Endodermal cell (in vitro differentiated cells): ENCODE measurements around the gene TUBB. TPM values are rescaled to one million over a fixed set of nuclear protein-coding genes. Genes with fewer than 3 reads are reported as not detected.

ENCODE experiments used
- DNase-seq: peaks from one replicate; pipeline ENCODE4 v3.0.0-alpha.2; 2017
- H3K27ac ChIP-seq: 2 replicates; pipeline ENCODE4 v1.5.1; 2013; ENCODE audit warnings: mild to moderate bottlenecking, low read depth, low read length, moderate library complexity
- H3K27me3 ChIP-seq: 2 replicates; pipeline ENCODE4 v1.6.1; 2013; ENCODE audit warnings: mild to moderate bottlenecking, low read length, moderate library complexity; ENCODE audit not compliant: insufficient read depth, control insufficient read depth, poor library complexity, severe bottlenecking
- H3K36me3 ChIP-seq: 2 replicates; pipeline ENCODE4 v1.7.0; 2013; ENCODE audit warnings: mild to moderate bottlenecking, low read length, moderate library complexity; ENCODE audit not compliant: control insufficient read depth, insufficient read depth
- H3K4me1 ChIP-seq: one replicate; pipeline ENCODE4 v1.7.0; 2013; ENCODE audit warnings: low read length; ENCODE audit not compliant: control insufficient read depth, insufficient read depth
- H3K4me3 ChIP-seq: 2 replicates; pipeline ENCODE4 v1.5.1; 2013; ENCODE audit warnings: mild to moderate bottlenecking, low read length, moderate library complexity
- H3K9ac ChIP-seq: 2 replicates; pipeline ENCODE4 v1.6.1; 2013; ENCODE audit warnings: mild to moderate bottlenecking, low read length, moderate library complexity; ENCODE audit not compliant: poor library complexity, severe bottlenecking; ENCODE audit errors: extremely low read depth
- H3K9me3 ChIP-seq: 2 replicates; pipeline ENCODE4 v1.6.1; 2013; ENCODE audit warnings: mild to moderate bottlenecking, low read length, moderate library complexity; ENCODE audit not compliant: control insufficient read depth
- H3K27ac Mint-ChIP-seq: 2 replicates; pipeline ENCODE4 v1.8.0; 2020; ENCODE audit warnings: mixed read lengths
- H3K27me3 Mint-ChIP-seq: 2 replicates; pipeline ENCODE4 v1.8.0; 2021; ENCODE audit warnings: mild to moderate bottlenecking, mixed read lengths; ENCODE audit not compliant: insufficient read depth
- H3K36me3 Mint-ChIP-seq: 2 replicates; pipeline ENCODE4 v1.8.0; 2020; ENCODE audit warnings: low read depth, mixed read lengths
- H3K4me1 Mint-ChIP-seq: 2 replicates; pipeline ENCODE4 v1.8.0; 2020; ENCODE audit warnings: mixed read lengths
- H3K4me3 Mint-ChIP-seq: 2 replicates; pipeline ENCODE4 v1.8.0; 2020; ENCODE audit warnings: mild to moderate bottlenecking, moderate library complexity, mixed read lengths
- H3K9me3 Mint-ChIP-seq: 2 replicates; pipeline ENCODE4 v1.8.0; 2020; ENCODE audit warnings: mild to moderate bottlenecking, mixed read lengths
- CTCF ChIP-seq: fragments of 200-600 bp; sonication (generic); conservative IDR thresholded peaks from 2 replicates; pipeline ENCODE4 v1.5.0; 2021; ENCODE audit warnings: antibody characterized with exemption, mild to moderate bottlenecking
- WGBS, 2 experiments: methylation state at CpG; one replicate each; pipeline versions ENCODE4 v1.1.5 to v1.1.7; 2013; ENCODE audit warnings: missing lambda C conversion rate in 2 of 2, mixed read lengths in 1 of 2; ENCODE audit not compliant: insufficient coverage in 1 of 2, insufficient read length in 1 of 2; 5-methylcytosine and 5-hydroxymethylcytosine counted together
- total RNA-seq, 2 donors: library from RNA; stranded (reverse); fragmentation: NEBNext Ultra II Directional in 1 of 2; extraction: Animal tissue kit (Norgen Biotek cat#: 25700) in 1 of 2; gene quantifications; 2 replicates in 1 of 2; 3 replicates in 1 of 2; pipeline ENCODE4 v1.2.1, GENCODE V29; 2021

TUBB gene
- total RNA-seq, 2 donors from 2014 or later, result 1,504 to 1,815 TPM

GRCh38 chr6:30743099-30744053, 23.2 kb downstream of the TUBB start:
- H3K36me3 Mint-ChIP-seq, result peaks cover 43% of the 10 kb centered on the region
- Histone ChIP-seq H3K27me3 (no peaks in the 10 kb centered on the region), H3K27ac (peak overlapping the region; percentile 42), H3K36me3 (peaks cover 41% of the 10 kb centered on the region), H3K9me3 (no peaks in the 10 kb centered on the region), H3K4me1 (peaks cover 5% of the 10 kb centered on the region), H3K9ac (peak overlapping the region; percentile 99), H3K4me3 (peak overlapping the region; percentile 94)
- TF ChIP-seq CTCF, result no peak
- H3K9me3 Mint-ChIP-seq, result no peaks in the 10 kb centered on the region
- H3K27me3 Mint-ChIP-seq, result no peaks in the 10 kb centered on the region
- WGBS, 2 experiments, result 0 to 1% methylated on average over 22 to 53 of the region's 55 CpGs
- peak overlapping the region; percentile 98 for H3K4me3 Mint-ChIP-seq
- no peak for DNase-seq
- H3K4me1 Mint-ChIP-seq, result peaks cover 29% of the 10 kb centered on the region
- H3K27ac Mint-ChIP-seq, result peak overlapping the region; percentile 93

DNA sequence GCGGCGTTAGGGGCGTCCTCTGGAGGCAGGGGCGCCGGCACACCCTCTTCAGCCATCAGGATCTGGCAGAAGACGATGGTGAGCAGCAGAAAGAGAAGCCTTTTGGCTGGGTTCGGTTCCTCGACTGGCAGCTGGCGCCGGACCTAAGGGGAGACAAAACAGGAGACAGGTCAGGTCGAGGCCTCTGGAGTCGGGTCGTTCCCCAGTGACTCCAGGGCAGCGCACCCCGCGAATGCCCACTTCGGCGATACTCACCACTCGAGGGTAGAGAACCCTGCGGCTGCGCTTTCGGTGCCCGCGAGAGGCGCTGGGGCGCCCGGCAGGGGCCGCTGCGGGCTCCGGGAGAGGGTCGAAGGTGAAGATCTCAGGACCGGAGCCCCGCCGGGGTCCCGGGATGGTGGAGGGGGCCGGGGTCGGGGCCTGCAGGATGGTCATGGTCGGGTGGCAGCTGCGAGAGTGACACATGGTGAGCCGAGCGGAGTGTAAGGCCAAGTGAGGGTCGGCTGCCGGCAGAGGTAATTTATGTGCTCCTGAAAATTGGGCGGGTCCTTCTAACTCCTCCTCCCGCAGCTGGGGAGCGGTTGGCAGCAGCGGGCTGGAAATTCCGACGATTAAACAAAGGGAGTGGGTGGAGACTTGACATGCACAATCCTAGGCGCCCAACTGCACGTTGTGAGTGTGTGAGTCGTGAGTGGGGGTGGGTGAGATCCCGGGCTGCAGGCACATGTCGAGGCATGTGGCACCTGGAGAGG, 24.1 kb downstream of the TUBB start, which contains the start of gene IER3:
IER3 (minus strand) TSS at position 494 of the 752 bp plus-strand sequence; CDS start at position 465, 29 bp downstream.
- 0 to 1% methylated on average over 32 to 54 of the region's 54 CpGs for WGBS, 2 experiments
- peak; percentile 98 for DNase-seq
- peaks cover 34% of the 10 kb centered on the region for H3K36me3 Mint-ChIP-seq
- H3K27me3 Mint-ChIP-seq, result no peaks in the 10 kb centered on the region
- peak within 1 kb of the TSS; percentile 41 for H3K27ac ChIP-seq
- H3K9me3 ChIP-seq, result no peaks in the 10 kb centered on the region
- H3K36me3 ChIP-seq, result peaks cover 33% of the 10 kb centered on the region
- H3K9ac ChIP-seq, result peak within 1 kb of the TSS; percentile 99
- H3K4me3 Mint-ChIP-seq, result peak within 1 kb of the TSS; percentile 98
- peak within 1 kb of the TSS; percentile 94 for H3K4me3 ChIP-seq
- H3K4me1 ChIP-seq, result peaks cover 5% of the 10 kb centered on the region
- no peaks in the 10 kb centered on the region for H3K9me3 Mint-ChIP-seq
- peak; percentile 78 for TF ChIP-seq CTCF
- H3K27me3 ChIP-seq, result no peaks in the 10 kb centered on the region
- peak within 1 kb of the TSS; percentile 93 for H3K27ac Mint-ChIP-seq
- H3K4me1 Mint-ChIP-seq, result peaks cover 31% of the 10 kb centered on the region

DNA sequence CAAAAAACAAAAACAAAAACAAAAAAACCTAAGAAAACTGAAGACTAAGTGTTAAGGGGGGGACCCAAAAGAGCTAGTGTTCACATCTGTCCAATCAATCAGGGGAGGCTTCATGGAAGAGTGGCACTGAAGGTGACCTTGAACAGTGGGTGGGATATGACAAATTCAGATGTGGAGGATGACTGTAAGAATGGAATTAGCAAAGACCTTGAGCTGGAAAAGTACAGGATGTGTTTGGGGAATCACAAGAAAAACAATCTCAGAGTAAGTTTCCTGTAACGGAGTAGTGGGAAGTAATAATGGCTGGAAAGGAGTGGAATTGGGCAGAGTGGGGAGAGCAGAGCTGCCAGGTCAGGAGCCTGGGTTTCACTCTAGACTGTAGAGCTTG, 27.1 kb downstream of the TUBB start:
- Mint-ChIP-seq H3K27ac (no peak overlapping the region), H3K27me3 (no peaks in the 10 kb centered on the region), H3K4me1 (peaks cover 31% of the 10 kb centered on the region), H3K9me3 (no peaks in the 10 kb centered on the region), H3K4me3 (no peak overlapping the region), H3K36me3 (peaks cover 12% of the 10 kb centered on the region)
- Histone ChIP-seq H3K27ac (no peak overlapping the region), H3K9me3 (no peaks in the 10 kb centered on the region), H3K9ac (no peak overlapping the region), H3K4me1 (peaks cover 5% of the 10 kb centered on the region), H3K36me3 (peaks cover 14% of the 10 kb centered on the region), H3K4me3 (no peak overlapping the region), H3K27me3 (no peaks in the 10 kb centered on the region)
- no peak for TF ChIP-seq CTCF
- DNase-seq, result no peak
- WGBS, 2 experiments, result 98 to 100% methylated on average over 1 of the region's 1 CpG
